SU-DHL-6 (cell line): ENCODE data around the gene SYNRG.

Experiments
- H2AFZ ChIP-seq: fragments of 200-600 bp; sonication (generic); 2 replicates; pipeline ENCODE4 v1.6.1; 2014; ENCODE audit warnings: low read depth, mild to moderate bottlenecking, moderate library complexity, mixed read lengths, antibody characterized with exemption, low read length; ENCODE audit not compliant: severe bottlenecking
- H3F3A ChIP-seq: fragments of 200-600 bp; shearing (Covaris generic); 2 replicates; pipeline ENCODE4 v1.6.0; 2016; ENCODE audit warnings: antibody characterized with exemption, mild to moderate bottlenecking; ENCODE audit not compliant: insufficient read depth
- H3K27ac ChIP-seq: fragments of 200-600 bp; sonication (generic); 2 replicates; pipeline ENCODE4 v1.5.1; 2016; ENCODE audit warnings: low read depth, mild to moderate bottlenecking, low read length, moderate library complexity, mixed read lengths
- H3K27me3 ChIP-seq: fragments of 200-600 bp; sonication (generic), shearing (Covaris generic); 2 replicates; pipeline ENCODE4 v1.6.0; 2014; ENCODE audit warnings: mild to moderate bottlenecking, low read length
- H3K36me3 ChIP-seq: fragments of 200-600 bp; sonication (generic); 2 replicates; pipeline ENCODE4 v1.6.1; 2014; ENCODE audit warnings: mild to moderate bottlenecking, low read length, mixed read lengths
- H3K4me2 ChIP-seq: fragments of 300-600, 200-600 bp; shearing (Covaris generic), sonication (generic); 2 replicates; pipeline ENCODE4 v1.6.0; 2014; ENCODE audit warnings: low read length, low read depth, mild to moderate bottlenecking; ENCODE audit not compliant: poor library complexity, severe bottlenecking
- H3K4me3 ChIP-seq: fragments of 200-600 bp; sonication (generic); 2 replicates; pipeline ENCODE4 v1.5.1; 2014; ENCODE audit warnings: antibody characterized with exemption, low read length, mild to moderate bottlenecking, mixed read lengths; ENCODE audit not compliant: insufficient read depth, poor library complexity, severe bottlenecking
- H3K79me2 ChIP-seq: fragments of 200-600 bp; sonication (generic); 2 replicates; pipeline ENCODE4 v1.6.1; 2014; ENCODE audit warnings: mild to moderate bottlenecking, low read length, moderate library complexity; ENCODE audit not compliant: insufficient read depth
- H3K9ac ChIP-seq: fragments of 200-600 bp; sonication (generic); 2 replicates; pipeline ENCODE4 v1.7.0; 2014; ENCODE audit warnings: mild to moderate bottlenecking, low read length
- H3K9me2 ChIP-seq: fragments of 200-600 bp; sonication (generic); replicated peaks from 2 replicates; pipeline ENCODE4 v1.6.1; 2014; ENCODE audit warnings: low read length; ENCODE audit not compliant: insufficient read depth
- H3K9me3 ChIP-seq: fragments of 200-600 bp; sonication (generic); 2 replicates; pipeline ENCODE4 v1.6.1; 2014; ENCODE audit warnings: low read length, mixed read lengths; ENCODE audit not compliant: insufficient read depth
- H4K20me1 ChIP-seq: fragments of 200-600 bp; sonication (generic); 2 replicates; pipeline ENCODE4 v1.6.1; 2014; ENCODE audit warnings: low read depth, mild to moderate bottlenecking, antibody characterized with exemption, low read length, moderate library complexity, mixed read lengths
- EZH2phosphoT487 ChIP-seq: fragments of 200-600 bp; sonication (generic), shearing (Covaris generic); conservative IDR thresholded peaks from 2 replicates; pipeline ENCODE4 v1.6.1; 2018; ENCODE audit warnings: mild to moderate bottlenecking, antibody characterized with exemption, low read length, moderate library complexity, mixed read lengths
- TF ChIP-seq, protein P1 (sequence below): fragments of 200-600 bp; sonication (generic); IDR thresholded peaks from one replicate; pipeline ENCODE4 v1.5.1; 2017; ENCODE audit warnings: antibody characterized with exemption, mild to moderate bottlenecking, low read length, moderate library complexity; ENCODE audit not compliant: insufficient read depth, poor library complexity, severe bottlenecking

SYNRG gene

DNA sequence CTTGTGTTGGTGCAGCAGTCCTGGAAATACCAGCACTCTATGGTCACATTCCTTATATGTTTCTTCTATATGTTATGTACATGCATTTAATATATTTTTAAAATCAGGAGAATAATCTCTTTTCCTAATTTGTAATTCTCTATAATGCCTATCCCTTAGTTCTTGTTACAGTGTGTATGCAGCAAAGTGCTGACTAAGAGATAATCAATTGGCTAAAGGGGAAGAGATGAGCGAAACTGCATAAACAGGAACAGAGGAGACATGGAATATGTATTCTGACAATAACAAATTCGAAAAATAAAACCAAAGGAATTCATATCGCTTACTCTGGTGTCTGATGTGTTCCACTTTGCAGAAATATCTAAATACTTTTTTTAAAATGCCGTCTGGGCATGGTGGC lies 41.7 kb downstream of the SYNRG start:
- H4K20me1 ChIP-seq, result no peaks in the 10 kb centered on the region
- no peak overlapping the region for H3K9ac ChIP-seq
- peaks cover 40% of the 10 kb centered on the region for H3K36me3 ChIP-seq
- H3K4me2 ChIP-seq, result no peak overlapping the region
- no peaks in the 10 kb centered on the region for H3K9me2 ChIP-seq
- no peak overlapping the region for H2AFZ ChIP-seq
- H3K27me3 ChIP-seq, result no peaks in the 10 kb centered on the region
- H3K4me3 ChIP-seq, result no peak overlapping the region
- no peaks in the 10 kb centered on the region for H3K9me3 ChIP-seq
- no peaks in the 10 kb centered on the region; the same call in 1 of the 2 replicates for H3K79me2 ChIP-seq
- TF ChIP-seq, protein P1, sequence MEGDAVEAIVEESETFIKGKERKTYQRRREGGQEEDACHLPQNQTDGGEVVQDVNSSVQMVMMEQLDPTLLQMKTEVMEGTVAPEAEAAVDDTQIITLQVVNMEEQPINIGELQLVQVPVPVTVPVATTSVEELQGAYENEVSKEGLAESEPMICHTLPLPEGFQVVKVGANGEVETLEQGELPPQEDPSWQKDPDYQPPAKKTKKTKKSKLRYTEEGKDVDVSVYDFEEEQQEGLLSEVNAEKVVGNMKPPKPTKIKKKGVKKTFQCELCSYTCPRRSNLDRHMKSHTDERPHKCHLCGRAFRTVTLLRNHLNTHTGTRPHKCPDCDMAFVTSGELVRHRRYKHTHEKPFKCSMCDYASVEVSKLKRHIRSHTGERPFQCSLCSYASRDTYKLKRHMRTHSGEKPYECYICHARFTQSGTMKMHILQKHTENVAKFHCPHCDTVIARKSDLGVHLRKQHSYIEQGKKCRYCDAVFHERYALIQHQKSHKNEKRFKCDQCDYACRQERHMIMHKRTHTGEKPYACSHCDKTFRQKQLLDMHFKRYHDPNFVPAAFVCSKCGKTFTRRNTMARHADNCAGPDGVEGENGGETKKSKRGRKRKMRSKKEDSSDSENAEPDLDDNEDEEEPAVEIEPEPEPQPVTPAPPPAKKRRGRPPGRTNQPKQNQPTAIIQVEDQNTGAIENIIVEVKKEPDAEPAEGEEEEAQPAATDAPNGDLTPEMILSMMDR, result no peak
- TF ChIP-seq EZH2phosphoT487, result no peak
- no peak overlapping the region for H3K27ac ChIP-seq
- H3F3A ChIP-seq, result no peaks in the 10 kb centered on the region

DNA sequence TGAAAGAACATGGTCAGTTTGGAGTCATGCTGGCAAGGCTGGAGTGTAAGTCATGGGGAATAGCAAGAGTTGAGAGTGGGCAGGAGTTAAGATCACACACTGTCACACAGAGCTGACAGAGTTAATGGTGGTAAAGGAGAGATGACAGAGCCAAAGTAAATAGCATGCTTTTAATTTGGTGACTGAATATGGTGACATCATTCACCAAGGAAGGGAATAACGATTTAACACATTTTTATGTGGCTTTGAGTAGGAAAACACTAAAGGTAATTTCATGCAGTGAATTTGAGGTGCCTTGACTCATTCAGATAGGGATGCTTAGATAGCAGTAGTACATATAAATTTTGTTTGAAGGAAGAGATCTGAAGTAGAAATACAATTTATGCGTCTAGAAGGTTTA lies 42.1 kb downstream of the SYNRG start:
- no peaks in the 10 kb centered on the region for H3K9me2 ChIP-seq
- no peaks in the 10 kb centered on the region for H3F3A ChIP-seq
- H3K27ac ChIP-seq, result no peak overlapping the region
- TF ChIP-seq, protein P1, result no peak
- TF ChIP-seq EZH2phosphoT487, result no peak
- H3K27me3 ChIP-seq, result no peaks in the 10 kb centered on the region
- no peak overlapping the region for H2AFZ ChIP-seq
- H3K9ac ChIP-seq, result no peak overlapping the region
- H4K20me1 ChIP-seq, result no peaks in the 10 kb centered on the region
- no peaks in the 10 kb centered on the region for H3K9me3 ChIP-seq
- no peak overlapping the region for H3K4me3 ChIP-seq
- peaks cover 42% of the 10 kb centered on the region for H3K36me3 ChIP-seq
- H3K4me2 ChIP-seq, result no peak overlapping the region
- H3K79me2 ChIP-seq, result no peaks in the 10 kb centered on the region; the same call in 1 of the 2 replicates

DNA sequence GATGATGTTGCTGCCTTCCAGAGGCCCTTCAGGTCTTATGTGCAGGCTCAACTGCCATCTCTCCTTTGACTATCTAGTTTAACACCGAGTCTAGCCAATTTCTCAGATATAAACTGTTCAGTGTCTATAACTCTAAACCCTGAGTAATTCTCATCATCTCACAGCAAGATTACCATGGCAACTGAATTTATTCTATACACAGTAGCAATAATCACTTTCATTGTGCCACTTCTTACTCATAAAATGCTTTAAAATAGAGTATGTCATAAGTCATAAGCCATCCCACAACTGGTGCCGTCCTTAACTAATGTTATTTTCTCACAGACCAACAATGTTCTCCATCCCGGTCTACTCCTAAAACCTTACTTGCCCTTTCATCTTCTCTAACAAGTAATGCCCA lies 45.0 kb downstream of the SYNRG start:
- no peaks in the 10 kb centered on the region for H3K9me2 ChIP-seq
- no peak overlapping the region for H3K9ac ChIP-seq
- H3K4me2 ChIP-seq, result no peak overlapping the region
- no peaks in the 10 kb centered on the region; the same call in 1 of the 2 replicates for H3K79me2 ChIP-seq
- H3K9me3 ChIP-seq, result no peaks in the 10 kb centered on the region
- H3K36me3 ChIP-seq, result peaks cover 42% of the 10 kb centered on the region
- H4K20me1 ChIP-seq, result no peaks in the 10 kb centered on the region
- no peak overlapping the region for H3K4me3 ChIP-seq
- no peaks in the 10 kb centered on the region; the same call in 1 of the 2 replicates for H3F3A ChIP-seq
- H2AFZ ChIP-seq, result no peak overlapping the region
- TF ChIP-seq EZH2phosphoT487, result no peak
- TF ChIP-seq, protein P1, result no peak
- no peak overlapping the region for H3K27ac ChIP-seq
- no peaks in the 10 kb centered on the region for H3K27me3 ChIP-seq
